Loucy (cell line): ENCODE results near the gene TACC3.

ENCODE experiments used
- CTCF ChIP-seq: fragments of 200-600 bp; sonication (generic); conservative IDR thresholded peaks from 2 replicates; pipeline ENCODE4 v1.5.1; 2014; ENCODE audit warnings: mild to moderate bottlenecking, antibody characterized with exemption, low read length
- EZH2phosphoT487 ChIP-seq: fragments of 200-600 bp; IDR thresholded peaks from 2 replicates; pipeline ENCODE4 v1.6.1; 2018; ENCODE audit warnings: antibody characterized with exemption, mild to moderate bottlenecking, moderate library complexity, borderline replicate concordance

DNA sequence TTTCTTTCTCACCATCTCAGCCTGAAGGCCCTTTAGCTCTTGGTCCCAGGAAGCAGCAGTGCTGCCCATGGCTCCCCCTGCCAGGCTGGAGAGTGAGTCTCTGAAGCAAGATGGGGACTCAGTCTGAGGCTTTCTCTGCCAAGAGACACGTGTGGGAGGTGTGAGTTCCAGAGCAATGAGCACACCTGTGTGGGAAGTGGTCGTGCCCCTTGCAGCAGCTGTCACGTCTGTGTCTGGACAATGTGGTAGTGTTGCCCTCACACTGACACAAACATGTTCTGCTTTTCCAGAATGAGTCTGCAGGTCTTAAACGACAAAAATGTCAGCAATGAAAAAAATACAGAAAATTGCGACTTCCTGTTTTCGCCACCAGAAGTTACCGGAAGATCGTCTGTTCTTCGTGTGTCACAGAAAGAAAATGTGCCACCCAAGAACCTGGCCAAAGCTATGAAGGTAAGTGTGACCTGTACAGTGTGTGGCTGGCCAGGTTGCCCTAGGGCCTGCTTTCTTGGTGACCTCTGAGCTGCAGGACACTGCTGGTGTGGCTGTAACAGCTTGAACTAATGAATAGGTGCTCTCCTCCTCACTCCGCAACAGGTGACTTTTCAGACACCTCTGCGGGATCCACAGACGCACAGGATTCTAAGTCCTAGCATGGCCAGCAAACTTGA is 1.9 kb downstream of the TACC3 start:
- no peak for TF ChIP-seq CTCF
- no peak for TF ChIP-seq EZH2phosphoT487
